ENCODE results near the gene SNRPD1. TPM values are rescaled to one million over a fixed set of nuclear protein-coding genes. Genes with fewer than 3 reads are reported as not detected.

The SNRPD1 gene
- total RNA-seq, 2 donors from 2014 or later, result 2.6 to 3.6 TPM

GRCh38 chr18:21629089-21629832 lies 17.1 kb downstream of the SNRPD1 start:
- Histone ChIP-seq H3K36me3 (replicated peaks in 1 of 2; ENCODE audit: insufficient read depth in 1 of 2, low read depth in 2 of 2) (peaks cover 12 to 15% of the 10 kb centered on the region in 2 donors), H3K9me3 (no peaks in the 10 kb centered on the region), H3K27me3 (no peaks in the 10 kb centered on the region), H3K27ac (no peak overlapping the region), H3K4me3 (no peak overlapping the region), H3K4me1 (no peaks in the 10 kb centered on the region)
- intact Hi-C loops (cut with DNase I), result no loop called here
- TF ChIP-seq, protein P1, sequence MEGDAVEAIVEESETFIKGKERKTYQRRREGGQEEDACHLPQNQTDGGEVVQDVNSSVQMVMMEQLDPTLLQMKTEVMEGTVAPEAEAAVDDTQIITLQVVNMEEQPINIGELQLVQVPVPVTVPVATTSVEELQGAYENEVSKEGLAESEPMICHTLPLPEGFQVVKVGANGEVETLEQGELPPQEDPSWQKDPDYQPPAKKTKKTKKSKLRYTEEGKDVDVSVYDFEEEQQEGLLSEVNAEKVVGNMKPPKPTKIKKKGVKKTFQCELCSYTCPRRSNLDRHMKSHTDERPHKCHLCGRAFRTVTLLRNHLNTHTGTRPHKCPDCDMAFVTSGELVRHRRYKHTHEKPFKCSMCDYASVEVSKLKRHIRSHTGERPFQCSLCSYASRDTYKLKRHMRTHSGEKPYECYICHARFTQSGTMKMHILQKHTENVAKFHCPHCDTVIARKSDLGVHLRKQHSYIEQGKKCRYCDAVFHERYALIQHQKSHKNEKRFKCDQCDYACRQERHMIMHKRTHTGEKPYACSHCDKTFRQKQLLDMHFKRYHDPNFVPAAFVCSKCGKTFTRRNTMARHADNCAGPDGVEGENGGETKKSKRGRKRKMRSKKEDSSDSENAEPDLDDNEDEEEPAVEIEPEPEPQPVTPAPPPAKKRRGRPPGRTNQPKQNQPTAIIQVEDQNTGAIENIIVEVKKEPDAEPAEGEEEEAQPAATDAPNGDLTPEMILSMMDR (IDR thresholded peaks at IDR 0.05), result no peak
- TF ChIP-seq POLR2A (IDR thresholded peaks at IDR 0.05), result no peak
- WGBS, 2 donors, result 84 to 89% methylated on average over 9 of the region's 9 CpGs
- ATAC-seq, result no peak
- DNase-seq, result no peak

DNA sequence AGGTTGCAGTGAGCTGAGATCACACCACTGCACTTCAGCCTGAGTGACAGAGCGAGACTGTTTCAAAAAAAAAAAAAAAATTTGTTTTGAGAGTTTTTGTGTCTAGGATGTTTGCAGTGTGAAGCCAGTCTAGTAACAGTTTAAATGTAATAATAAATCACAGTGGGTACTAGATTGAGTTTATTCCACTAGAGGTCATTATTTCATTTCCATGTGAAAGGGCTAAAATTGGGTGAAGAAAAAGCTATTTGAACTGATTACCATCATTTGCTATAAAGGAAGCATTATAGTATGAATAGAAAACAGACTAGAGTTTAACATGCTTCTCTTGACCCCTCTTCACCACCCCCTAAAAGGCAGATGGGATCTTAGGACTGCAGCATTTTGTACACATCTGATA lies 20.3 kb downstream of the SNRPD1 start:
- no peaks in the 10 kb centered on the region for H3K27me3 ChIP-seq
- ATAC-seq (no peak), DNase-seq (no peak)
- H3K36me3 ChIP-seq (replicated peaks in 1 of 2; ENCODE audit: insufficient read depth in 1 of 2, low read depth in 2 of 2), result peaks cover 4 to 12% of the 10 kb centered on the region in 2 donors
- no peaks in the 10 kb centered on the region for H3K9me3 ChIP-seq
- WGBS, 2 donors, result 92 to 93% methylated on average over 1 of the region's 1 CpG
- no peak overlapping the region for H3K27ac ChIP-seq
- intact Hi-C loops (cut with DNase I), result no loop called here
- TF ChIP-seq, protein P1 (IDR thresholded peaks at IDR 0.05), result no peak
- TF ChIP-seq POLR2A (IDR thresholded peaks at IDR 0.05), result no peak
- no peaks in the 10 kb centered on the region for H3K4me1 ChIP-seq
- H3K4me3 ChIP-seq, result no peak overlapping the region

DNA sequence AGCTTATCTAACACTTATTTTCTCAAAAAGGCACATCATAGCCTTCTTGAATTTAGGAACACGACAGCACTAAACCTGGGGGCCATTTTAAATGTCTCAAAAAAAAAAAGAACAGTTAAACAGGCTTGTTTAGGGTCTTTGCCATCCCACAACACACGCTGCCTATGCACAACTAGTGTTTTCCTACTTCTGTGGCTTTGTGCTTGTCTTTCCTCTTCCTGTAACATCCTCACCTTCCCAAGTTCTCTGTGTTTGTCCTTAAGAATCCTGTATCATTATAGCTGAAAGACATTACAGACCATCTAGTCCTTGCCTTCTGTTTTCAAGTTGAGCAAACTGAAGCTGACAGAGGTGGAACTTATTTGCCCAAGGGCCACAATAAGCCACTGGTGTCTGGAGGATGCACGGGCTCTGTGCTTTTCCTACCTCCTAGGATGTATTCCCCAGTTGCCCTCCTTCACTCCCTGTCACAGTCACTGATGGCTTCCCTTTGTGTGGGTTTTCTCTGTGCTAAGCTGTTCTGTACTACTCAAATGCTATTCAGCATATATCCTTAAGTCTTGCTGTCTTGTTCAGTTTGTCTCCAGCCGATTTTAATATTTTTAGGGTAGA lies 22.6 kb downstream of the SNRPD1 start:
- H3K36me3 ChIP-seq (replicated peaks in 1 of 2; ENCODE audit: insufficient read depth in 1 of 2, low read depth in 2 of 2), result peaks cover 0 to 8% of the 10 kb centered on the region in 2 donors
- no peak overlapping the region for H3K27ac ChIP-seq
- H3K27me3 ChIP-seq, result no peaks in the 10 kb centered on the region
- TF ChIP-seq, protein P1 (IDR thresholded peaks at IDR 0.05), result no peak
- no peak for TF ChIP-seq POLR2A (IDR thresholded peaks at IDR 0.05)
- H3K4me1 ChIP-seq, result no peaks in the 10 kb centered on the region
- WGBS, 2 donors, result 88 to 94% methylated on average over 4 of the region's 4 CpGs
- no peaks in the 10 kb centered on the region for H3K9me3 ChIP-seq
- no peak for DNase-seq
- H3K4me3 ChIP-seq, result no peak overlapping the region
- ATAC-seq, result no peak
- intact Hi-C loops (cut with DNase I), result no loop called here

- TF ChIP-seq, protein P1 (IDR thresholded peaks at IDR 0.05), result no peak
- TF ChIP-seq POLR2A (IDR thresholded peaks at IDR 0.05), result no peak
- intact Hi-C loops (cut with DNase I), result no loop called here
- DNase-seq (no peak), ATAC-seq (no peak)
- no peaks in the 10 kb centered on the region for H3K27me3 ChIP-seq
- H3K4me3 ChIP-seq, result no peak overlapping the region
- H3K27ac ChIP-seq, result no peak overlapping the region
- WGBS, 2 donors, result 93 to 96% methylated on average over 13 of the region's 13 CpGs
- no peaks in the 10 kb centered on the region for H3K9me3 ChIP-seq
- H3K4me1 ChIP-seq, result no peaks in the 10 kb centered on the region
- peaks cover 0 to 2% of the 10 kb centered on the region in 2 donors for H3K36me3 ChIP-seq (replicated peaks in 1 of 2; ENCODE audit: insufficient read depth in 1 of 2, low read depth in 2 of 2)
Observed at GRCh38 chr18:21636769-21637168, 24.7 kb downstream of the SNRPD1 start.

All from body of pancreas (tissue), 4 donors.